GM18520 (cell line): ENCODE measurements around the gene SH3BP4.
"Not testable (repeated sequence)": the region's sequence is repeated elsewhere in the genome, so short reads cannot be mapped to it uniquely, and the experiment has no call there.

Experiments used
- ATAC-seq: cut with Tn5 transposase; IDR thresholded peaks from one replicate; pipeline ENCODE4 v1.9.1; 2021; ENCODE audit not compliant: unreplicated experiment

Gene SH3BP4

DNA sequence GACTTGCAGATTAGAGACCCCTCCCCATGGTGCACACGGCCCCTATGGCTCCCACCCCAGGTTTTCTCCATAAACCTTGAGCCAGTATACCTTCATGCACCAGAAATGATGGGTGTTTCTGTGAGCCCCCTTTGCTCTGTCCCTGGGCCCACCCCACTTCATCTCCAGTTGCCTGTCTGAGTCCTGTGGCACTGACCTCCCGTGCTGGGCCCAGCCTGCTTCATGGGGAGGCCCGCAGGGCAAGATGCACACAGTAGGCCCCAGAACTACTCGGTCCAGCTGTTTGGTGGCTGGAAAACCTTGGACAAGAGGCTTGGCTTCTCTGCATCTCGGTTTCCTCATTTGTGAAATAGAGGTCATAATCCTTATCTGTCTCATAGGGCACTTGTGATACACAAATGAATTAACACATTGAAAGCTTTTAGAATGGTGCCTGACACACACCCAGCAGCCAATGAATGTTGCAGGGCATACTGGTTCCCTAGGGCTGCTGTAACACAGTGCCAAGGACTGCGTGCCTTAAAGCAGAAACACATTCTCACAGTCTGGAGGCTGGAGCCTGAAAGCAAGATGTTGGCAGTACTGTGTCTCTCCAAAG lies 58.4 kb downstream of the SH3BP4 start:
- no peak for ATAC-seq

DNA sequence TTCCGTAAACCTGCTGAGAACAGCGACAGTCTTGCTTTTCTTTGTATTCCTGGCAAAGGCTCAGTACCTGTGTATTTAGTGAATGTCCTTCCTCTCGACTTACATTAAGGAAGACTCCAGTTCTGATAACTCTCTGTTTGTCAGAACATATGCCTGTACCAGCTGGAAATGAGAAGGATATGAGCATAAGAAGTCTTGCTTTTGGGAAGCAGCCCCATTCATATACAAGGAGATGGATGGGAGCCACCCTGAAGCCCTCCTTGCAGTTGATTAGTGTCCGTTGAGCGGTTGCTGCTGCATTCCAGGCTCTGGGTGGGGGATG lies 59.8 kb downstream of the SH3BP4 start:
- no peak for ATAC-seq

- ATAC-seq, result no peak
Measured at GRCh38 chr2:235011929-235012631, 60.3 kb downstream of the SH3BP4 start.

DNA sequence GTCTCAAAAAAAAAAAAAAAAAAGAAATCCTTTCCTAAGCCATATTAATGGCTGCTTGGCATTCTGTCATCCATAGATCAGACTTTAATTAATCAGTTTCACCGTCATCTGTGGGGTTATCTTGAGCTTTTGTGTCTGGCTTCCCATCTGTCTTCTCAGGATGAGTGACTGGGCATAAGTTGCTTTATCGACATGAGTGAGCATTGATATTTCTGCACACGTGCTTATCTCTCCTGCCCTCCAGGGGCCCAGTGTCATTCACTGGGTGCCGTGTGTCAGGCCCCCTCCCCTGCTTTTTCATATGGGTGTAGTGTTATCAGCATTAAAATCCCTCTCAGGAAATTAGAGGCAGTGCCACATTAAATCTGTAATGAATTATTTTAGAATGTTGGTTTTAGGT lies 65.6 kb downstream of the SH3BP4 start:
- no peak for ATAC-seq

GRCh38 chr2:235018838-235019237 lies 67.0 kb downstream of the SH3BP4 start:
- no peak for ATAC-seq

GRCh38 chr2:235020141-235020540 lies 68.3 kb downstream of the SH3BP4 start:
- ATAC-seq, result not testable (repeated sequence)

DNA sequence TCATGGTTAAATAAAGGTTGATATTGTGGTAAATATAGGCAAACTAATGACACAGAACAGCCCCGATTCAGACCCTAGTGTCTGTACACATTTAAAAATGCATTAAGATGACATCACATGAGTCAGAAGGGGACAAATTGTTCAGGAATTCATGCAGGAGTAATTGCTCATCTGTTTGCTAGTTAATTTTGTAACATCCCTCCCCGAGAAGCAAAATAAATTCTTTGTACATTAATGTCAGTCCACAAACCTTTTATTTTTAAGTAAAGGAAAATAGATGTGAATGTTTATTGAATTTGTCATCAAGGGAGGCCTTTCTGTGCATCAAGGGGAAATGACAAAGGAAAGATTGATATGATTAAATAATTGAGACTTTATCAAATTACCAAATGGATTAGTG lies 69.9 kb downstream of the SH3BP4 start:
- no peak for ATAC-seq

DNA sequence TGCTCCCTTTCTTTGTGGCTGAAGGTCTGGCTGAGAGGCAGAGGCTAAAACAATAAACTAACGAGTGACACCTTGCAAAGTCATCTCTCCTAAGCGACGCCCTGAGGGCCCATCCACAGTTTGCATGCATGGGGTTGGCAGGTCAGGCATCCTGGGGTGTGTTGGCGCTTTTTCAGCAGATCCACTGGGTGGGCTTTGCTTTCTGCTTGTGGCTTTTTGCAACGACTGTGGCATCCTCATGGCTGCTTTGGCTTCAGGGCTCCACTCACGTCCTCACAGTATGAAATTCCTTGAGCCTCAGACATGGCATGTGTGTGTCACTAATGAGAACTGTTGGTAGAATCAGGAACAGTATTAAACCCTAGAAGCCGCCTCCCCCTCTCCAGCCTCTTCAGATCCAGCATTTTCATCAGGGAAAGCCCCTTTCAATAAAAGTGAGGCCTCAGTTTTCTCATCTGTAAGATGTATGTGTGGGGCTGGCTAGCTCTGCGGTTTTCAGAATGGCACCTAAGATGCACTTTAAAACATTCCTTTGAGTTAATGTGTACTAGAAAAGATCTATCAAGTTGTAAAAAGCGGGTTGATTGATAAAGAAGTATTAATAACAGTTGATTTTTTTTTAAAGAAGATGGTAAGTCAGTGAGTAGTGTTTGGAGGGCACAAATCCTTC lies 72.5 kb downstream of the SH3BP4 start:
- ATAC-seq, result no peak

- no peak for ATAC-seq
Measured at GRCh38 chr2:235024931-235025773, 73.3 kb downstream of the SH3BP4 start.

DNA sequence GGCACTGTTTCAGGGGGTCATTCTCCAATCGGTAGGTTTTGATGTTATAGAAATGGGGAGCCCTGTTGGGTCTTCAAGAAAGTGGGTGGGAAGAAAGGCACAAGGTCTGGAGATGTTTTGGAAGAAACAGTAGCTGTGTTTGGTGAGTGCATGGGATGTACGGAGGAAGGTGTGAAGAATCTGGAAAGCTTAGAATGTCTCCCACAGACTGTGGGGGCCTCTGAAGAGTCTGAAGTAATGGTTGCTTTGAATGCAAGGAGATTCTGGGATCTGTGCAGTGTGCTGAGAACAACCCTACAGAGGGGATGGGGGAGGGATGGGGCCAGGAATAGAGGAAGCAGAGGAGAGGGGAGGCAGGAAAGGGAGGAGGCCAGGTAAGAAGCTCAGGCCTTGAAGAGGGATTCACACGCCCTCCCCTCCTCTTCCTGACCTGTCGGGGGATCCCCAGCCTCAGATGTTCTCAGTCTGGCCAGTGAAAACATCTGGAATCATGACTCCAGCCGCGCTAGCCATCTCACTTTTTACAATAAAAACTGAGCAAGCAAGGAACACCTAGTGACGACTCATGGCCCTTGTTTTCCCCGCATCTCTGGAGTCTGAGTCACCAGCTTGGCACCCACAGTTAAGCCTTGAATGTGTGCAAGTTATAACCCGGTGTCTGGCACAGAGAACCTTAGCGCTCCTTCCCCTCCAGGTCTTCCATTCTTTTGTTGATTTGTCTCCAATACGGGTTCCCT lies 74.2 kb downstream of the SH3BP4 start:
- ATAC-seq, result no peak

DNA sequence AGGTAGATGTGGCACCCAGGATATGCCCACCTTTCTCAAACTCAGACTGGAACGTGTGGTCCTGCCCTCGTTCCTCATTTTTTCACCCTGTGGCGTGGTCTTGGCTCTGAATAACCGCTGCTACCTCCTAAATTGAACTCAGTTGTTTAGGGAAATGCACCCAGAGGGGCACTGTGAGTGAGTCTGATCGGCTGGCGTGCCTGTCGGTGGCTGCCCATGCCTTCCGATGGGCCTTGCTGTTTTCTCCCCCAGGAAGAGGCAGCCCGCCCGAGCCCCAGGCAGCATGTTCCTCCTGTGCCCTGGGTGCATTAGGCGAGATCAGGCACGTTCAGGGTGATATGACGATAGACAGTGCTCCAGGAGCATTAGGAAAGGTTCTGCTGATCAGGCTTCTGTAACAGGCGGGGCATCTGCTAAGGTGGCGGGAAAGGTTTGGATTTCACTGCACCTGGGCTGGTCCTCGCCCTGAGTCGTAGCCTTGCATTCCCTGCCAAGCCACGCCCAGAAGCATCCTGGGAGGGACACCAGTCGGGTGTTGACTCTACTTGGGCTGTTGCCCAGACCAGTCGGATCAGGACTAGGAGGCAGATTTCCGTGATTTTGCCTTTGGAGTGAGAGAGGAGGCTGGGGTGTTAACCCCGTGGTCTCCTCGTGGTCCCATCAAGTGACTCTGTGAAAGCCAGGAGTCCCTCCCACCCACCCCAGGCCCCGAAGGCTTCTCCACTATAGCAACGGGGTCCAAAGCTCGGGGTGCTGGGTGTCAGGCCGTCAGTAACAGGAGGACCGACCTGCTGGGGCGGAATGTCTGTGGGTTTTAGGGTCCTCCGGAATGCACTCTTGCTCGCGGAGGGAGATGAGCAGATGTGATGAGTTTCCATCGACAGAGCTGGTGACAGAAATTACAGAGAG lies 75.1 kb downstream of the SH3BP4 start:
- no peak for ATAC-seq

GRCh38 chr2:235027558-235028214 lies 75.9 kb downstream of the SH3BP4 start:
- ATAC-seq, result no peak

DNA sequence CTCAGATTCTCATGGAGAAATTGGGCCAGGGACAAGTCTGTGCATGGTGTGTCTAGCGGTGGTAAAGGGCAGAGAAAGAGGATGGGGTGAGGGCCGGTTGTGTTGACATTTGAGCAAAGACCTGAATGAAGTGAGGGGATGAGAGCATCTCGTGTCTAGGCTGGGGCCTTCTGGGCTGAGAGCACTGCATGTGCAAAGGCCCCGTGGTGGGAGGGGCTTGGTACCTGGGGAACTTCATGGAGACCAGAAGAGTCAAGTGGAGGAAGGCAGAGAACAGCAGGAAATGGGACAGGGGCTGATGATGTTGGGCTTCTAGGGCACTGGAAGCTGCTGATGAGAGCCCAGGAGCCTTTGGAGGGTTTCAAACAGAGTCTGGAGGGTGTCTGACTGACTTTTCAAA lies 76.8 kb downstream of the SH3BP4 start:
- no peak for ATAC-seq

- ATAC-seq, result no peak
Measured at GRCh38 chr2:235029054-235029453, 77.2 kb downstream of the SH3BP4 start.

- no peak for ATAC-seq
Measured at GRCh38 chr2:235030126-235030525, 78.3 kb downstream of the SH3BP4 start.

DNA sequence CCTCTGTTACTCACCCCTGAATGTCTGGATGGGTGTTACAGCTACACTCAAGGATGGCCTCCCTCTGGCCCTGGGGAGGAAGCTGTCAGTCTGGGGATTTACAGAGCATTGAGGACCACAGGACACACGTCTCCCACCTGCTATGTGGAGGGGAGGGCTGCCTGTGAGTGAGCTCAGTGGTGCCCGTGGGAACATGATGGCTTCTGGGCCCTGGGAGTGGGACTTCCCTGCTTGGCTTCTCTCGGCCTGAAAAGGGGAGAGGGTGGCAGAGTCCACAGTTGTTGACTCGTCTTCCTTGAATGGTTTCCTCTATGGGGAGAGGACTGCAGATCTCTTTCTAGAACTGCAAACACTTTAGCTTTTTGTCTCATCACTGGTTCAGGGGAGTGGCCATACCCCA lies 79.1 kb downstream of the SH3BP4 start:
- ATAC-seq, result no peak

DNA sequence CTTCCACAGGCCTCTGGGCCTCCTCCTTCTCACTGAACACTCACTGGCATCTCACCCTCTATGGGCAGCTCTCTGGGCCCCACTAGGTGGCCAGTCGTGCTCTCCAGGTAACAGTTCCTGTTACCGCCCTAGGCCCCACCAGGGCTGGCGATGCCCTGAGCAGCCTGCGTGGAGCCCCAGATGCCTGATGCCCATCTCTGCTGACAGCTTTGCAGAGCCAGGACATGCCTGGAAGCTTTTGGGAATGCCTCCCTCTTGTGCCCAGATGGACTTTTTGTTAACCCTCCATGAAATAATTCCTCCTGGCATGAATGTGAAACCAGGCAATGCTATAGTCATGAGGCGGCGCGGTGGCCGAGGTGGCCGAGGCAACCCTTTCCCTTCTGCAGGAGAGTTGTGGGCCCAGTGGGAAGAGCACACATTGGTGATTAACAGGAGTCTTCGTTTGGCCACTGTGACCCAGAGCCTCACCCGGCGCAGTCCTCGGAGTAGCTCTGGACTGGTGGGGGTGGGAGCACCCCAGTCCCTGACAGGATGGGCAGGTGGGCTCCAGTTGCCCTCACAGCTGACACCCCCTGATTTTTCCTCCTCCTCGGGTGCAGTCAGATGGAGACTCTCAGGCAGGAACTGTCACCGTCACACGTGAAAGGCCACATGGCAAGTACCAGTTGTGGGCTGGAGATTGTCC lies 80.0 kb downstream of the SH3BP4 start:
- no peak for ATAC-seq

GRCh38 chr2:235032466-235032865 lies 80.6 kb downstream of the SH3BP4 start:
- ATAC-seq, result no peak

DNA sequence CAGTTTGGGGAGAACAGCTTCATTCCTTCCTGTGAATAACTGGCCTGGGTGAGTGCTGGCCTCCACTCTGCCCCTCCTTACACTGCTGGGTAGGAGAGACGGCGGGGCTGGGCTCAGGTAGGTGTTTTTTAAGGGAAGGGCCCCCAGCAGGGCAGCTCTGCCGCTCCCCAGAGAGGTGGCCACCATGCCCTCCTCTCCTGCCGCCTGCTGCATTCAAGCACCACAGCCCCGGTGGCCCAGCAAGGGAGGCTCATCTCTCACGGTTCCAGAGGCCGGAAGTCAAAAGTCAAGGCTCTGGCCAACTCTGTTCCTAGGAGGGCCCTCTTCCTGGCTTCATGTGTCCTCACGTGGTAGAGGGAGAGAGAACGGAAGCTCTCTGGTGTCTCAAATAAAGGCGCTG lies 81.1 kb downstream of the SH3BP4 start:
- ATAC-seq, result no peak
